T follicular helper cell (primary cell): ENCODE data around the gene SLC10A3.

Source experiments
- DNase-seq: peaks from one replicate; pipeline ENCODE4 v3.0.0-alpha.2; 2020; ENCODE audit warnings: low read depth

The SLC10A3 gene

DNA sequence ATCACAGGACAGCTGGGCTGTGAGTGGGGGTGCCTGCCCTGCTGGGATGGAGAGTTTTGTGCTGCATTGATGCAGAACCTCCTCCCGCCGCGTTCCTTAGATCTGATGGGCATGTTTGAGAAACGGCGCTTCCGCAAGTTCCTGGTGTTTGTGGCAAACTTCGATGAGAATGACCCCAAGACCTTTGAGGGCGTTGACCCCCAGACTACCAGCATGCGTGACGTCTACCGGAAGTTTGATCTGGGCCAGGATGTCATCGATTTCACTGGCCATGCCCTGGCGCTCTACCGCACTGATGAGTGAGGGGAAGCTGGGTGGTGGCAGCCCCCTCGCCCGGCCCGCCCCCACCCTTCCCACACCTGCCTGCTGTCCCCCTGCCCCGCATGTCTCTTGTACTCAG, 50.6 kb downstream of the SLC10A3 start:
- no peak for DNase-seq

DNA sequence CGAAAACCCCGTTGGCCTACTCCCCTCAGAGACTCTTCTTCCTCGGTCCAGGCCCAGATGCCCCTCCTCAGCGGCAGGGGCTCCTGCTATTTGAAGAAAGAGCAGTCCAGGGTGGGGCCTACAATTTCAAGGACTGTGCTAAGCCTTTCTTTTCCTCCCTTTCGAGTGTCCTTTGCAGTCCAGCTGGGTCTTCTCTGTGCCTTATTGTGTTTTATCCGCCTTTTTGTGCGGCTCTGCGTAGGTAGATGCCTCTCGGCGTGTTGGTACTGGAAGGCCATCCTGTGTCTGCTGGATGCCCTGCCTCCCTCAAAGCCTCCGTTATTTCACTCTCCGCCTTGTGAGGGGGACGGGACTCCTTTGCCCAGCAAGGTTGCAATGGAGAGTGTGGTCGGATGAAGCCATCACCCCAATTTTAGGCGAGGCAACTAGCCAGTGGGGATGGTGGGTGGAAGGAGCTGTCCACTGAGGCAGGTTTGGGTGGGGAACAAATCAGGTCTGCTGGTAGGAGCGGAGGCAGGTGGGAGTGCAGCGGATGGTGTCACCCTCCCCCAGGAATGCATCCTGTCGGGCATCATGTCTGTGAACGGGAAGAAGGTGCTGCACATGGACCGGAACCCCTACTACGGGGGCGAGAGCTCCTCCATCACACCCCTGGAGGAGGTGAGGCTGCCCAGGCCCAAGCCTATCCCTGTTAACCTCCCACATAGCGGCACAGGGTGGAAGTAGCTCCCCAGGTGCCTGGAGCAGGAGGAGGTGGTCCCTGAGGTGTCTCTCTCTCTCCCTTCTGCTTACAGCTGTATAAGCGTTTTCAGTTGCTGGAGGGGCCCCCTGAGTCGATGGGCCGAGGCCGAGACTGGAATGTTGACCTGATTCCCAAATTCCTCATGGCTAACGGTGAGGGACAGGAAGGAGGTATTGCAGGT, 52.2 kb downstream of the SLC10A3 start:
- DNase-seq, result no peak
